Measurements from ENCODE around the gene ARHGAP26.
A peak's percentile ranks its signal among the peaks of the same experiment; 100 is the strongest.

Gene ARHGAP26

GRCh38 chr5:143041461-143041860, 271.3 kb downstream of the ARHGAP26 start:
- H3K4me3 ChIP-seq (ENCODE audit: low read length in 2 of 2), result no peak overlapping the region
- no peaks in the 10 kb centered on the region for H3K9me3 ChIP-seq (ENCODE audit: control insufficient read depth in 2 of 2, low read length in 2 of 2)
- no peak overlapping the region for H3K9ac ChIP-seq (ENCODE audit: low read depth in 1 of 2, low read length in 2 of 2)
- H3K27ac ChIP-seq (ENCODE audit: low read depth in 2 of 2, low read length in 2 of 2), result no peak overlapping the region
- H3K27me3 ChIP-seq (ENCODE audit: control insufficient read depth in 2 of 2, insufficient read depth in 2 of 2, low read length in 2 of 2), result no peaks in the 10 kb centered on the region
- H3K36me3 ChIP-seq (ENCODE audit: control insufficient read depth in 2 of 2, insufficient read depth in 2 of 2, low read length in 2 of 2), result peaks cover 9 to 12% of the 10 kb centered on the region in 2 donors
- H3K4me1 ChIP-seq (ENCODE audit: control insufficient read depth in 2 of 2, insufficient read depth in 2 of 2, low read length in 2 of 2), result no peaks in the 10 kb centered on the region

DNA sequence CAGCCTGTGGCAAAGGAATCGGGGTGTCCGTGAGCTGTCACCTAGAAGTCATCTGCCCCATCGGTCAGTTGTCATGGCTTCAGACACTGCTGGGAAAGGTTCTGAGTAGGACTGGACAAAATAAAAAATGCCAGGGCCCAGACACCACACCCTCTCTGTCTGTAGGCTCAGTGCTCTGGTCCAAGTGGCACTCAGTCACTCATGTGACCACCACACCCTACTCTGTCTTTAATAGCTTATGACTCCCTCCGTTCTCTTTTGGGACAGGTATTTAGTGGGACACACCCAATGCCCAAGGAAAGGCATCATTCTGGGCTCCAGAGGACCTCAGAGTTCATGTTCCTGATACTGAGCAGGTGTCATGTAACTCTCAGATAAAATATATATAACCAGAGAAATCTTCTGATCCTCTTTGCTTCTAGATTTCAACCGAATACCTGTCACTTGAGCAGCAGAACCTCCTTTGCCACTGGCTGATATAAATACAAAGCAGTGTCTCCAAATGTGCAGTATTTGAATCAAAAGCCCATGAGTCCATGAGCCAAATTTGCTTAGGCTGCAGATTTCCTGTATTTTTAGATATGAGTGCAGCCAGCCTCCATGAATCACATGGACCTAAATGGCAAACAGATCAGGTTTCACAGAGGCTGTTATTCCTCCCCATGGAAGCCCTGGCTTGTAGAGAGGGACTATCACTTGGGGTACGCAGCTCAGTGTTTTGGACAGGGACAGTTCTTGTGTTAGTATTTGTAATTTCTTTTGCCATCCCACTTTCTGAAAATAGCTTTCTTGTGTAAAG, 272.0 kb downstream of the ARHGAP26 start:
- Histone ChIP-seq H3K36me3 (ENCODE audit: control insufficient read depth in 2 of 2, insufficient read depth in 2 of 2, low read length in 2 of 2) (peaks cover 9 to 10% of the 10 kb centered on the region in 2 donors), H3K27me3 (ENCODE audit: control insufficient read depth in 2 of 2, insufficient read depth in 2 of 2, low read length in 2 of 2) (no peaks in the 10 kb centered on the region), H3K9me3 (ENCODE audit: control insufficient read depth in 2 of 2, low read length in 2 of 2) (no peaks in the 10 kb centered on the region), H3K27ac (ENCODE audit: low read depth in 2 of 2, low read length in 2 of 2) (no peak overlapping the region), H3K9ac (ENCODE audit: low read depth in 1 of 2, low read length in 2 of 2) (no peak overlapping the region), H3K4me3 (ENCODE audit: low read length in 2 of 2) (no peak overlapping the region), H3K4me1 (ENCODE audit: control insufficient read depth in 2 of 2, insufficient read depth in 2 of 2, low read length in 2 of 2) (no peaks in the 10 kb centered on the region)

- Histone ChIP-seq H3K27ac (ENCODE audit: low read depth in 2 of 2, low read length in 2 of 2) (no peak overlapping the region), H3K4me1 (ENCODE audit: control insufficient read depth in 2 of 2, insufficient read depth in 2 of 2, low read length in 2 of 2) (no peaks in the 10 kb centered on the region), H3K27me3 (ENCODE audit: control insufficient read depth in 2 of 2, insufficient read depth in 2 of 2, low read length in 2 of 2) (no peaks in the 10 kb centered on the region)
Measured at GRCh38 chr5:143044265-143044664, 274.1 kb downstream of the ARHGAP26 start.

DNA sequence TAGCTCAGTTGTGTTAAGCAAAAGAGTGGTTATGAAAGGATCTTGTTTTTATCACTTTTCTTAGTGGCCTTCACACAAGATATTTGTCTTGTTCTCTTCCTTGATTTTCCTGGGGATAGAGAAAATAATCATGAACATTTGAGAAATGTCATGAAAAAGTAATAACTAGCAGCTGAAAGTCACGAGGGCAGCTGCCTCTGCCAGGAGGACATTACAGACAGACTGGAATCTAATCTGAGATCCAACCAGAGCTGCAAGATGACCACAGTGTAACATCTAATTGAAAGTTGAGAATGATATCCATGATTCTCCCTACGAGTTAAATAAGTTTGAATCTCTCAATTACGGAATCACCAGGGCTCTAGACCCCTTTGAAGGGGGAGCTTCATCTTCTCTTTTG, 274.9 kb downstream of the ARHGAP26 start:
- Histone ChIP-seq H3K4me3 (ENCODE audit: low read length in 2 of 2) (no peak overlapping the region), H3K27me3 (ENCODE audit: control insufficient read depth in 2 of 2, insufficient read depth in 2 of 2, low read length in 2 of 2) (no peaks in the 10 kb centered on the region), H3K9ac (ENCODE audit: low read depth in 1 of 2, low read length in 2 of 2) (no peak overlapping the region), H3K4me1 (ENCODE audit: control insufficient read depth in 2 of 2, insufficient read depth in 2 of 2, low read length in 2 of 2) (no peaks in the 10 kb centered on the region), H3K27ac (ENCODE audit: low read depth in 2 of 2, low read length in 2 of 2) (no peak overlapping the region), H3K9me3 (ENCODE audit: control insufficient read depth in 2 of 2, low read length in 2 of 2) (no peaks in the 10 kb centered on the region), H3K36me3 (ENCODE audit: control insufficient read depth in 2 of 2, insufficient read depth in 2 of 2, low read length in 2 of 2) (peaks cover 5 to 9% of the 10 kb centered on the region in 2 donors)

More at GRCh38 chr5:143044265-143044664, 274.1 kb downstream of the ARHGAP26 start:
- no peaks in the 10 kb centered on the region for H3K9me3 ChIP-seq (ENCODE audit: control insufficient read depth in 2 of 2, low read length in 2 of 2)
- H3K4me3 ChIP-seq (ENCODE audit: low read length in 2 of 2), result no peak overlapping the region
- peaks cover 5 to 9% of the 10 kb centered on the region in 2 donors for H3K36me3 ChIP-seq (ENCODE audit: control insufficient read depth in 2 of 2, insufficient read depth in 2 of 2, low read length in 2 of 2)
- no peak overlapping the region for H3K9ac ChIP-seq (ENCODE audit: low read depth in 1 of 2, low read length in 2 of 2)

DNA sequence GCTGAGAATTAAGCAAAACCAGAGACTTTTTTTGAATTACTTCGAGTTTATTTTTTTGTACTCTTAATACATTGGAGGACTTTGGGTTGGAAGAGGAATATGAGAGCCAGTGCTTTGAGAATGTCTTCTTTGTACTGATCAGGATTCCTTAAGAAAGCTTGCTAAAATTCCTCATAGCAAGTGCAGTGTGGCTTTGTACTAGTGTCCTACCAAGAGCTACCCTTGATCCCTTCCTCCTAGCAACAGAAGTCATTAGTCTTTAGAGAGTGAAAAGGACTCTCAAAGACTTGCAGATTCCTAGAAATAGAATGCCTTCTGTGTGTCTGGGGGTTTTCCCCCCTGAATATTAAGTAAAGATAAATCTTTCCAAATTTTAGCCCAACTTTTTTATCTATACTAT, 276.1 kb downstream of the ARHGAP26 start:
- Histone ChIP-seq H3K27ac (ENCODE audit: low read depth in 2 of 2, low read length in 2 of 2) (no peak overlapping the region), H3K4me1 (ENCODE audit: control insufficient read depth in 2 of 2, insufficient read depth in 2 of 2, low read length in 2 of 2) (peaks cover 0 to 2% of the 10 kb centered on the region in 2 donors), H3K9me3 (ENCODE audit: control insufficient read depth in 2 of 2, low read length in 2 of 2) (no peaks in the 10 kb centered on the region), H3K9ac (ENCODE audit: low read depth in 1 of 2, low read length in 2 of 2) (no peak overlapping the region), H3K36me3 (ENCODE audit: control insufficient read depth in 2 of 2, insufficient read depth in 2 of 2, low read length in 2 of 2) (peaks cover 5 to 9% of the 10 kb centered on the region in 2 donors), H3K27me3 (ENCODE audit: control insufficient read depth in 2 of 2, insufficient read depth in 2 of 2, low read length in 2 of 2) (no peaks in the 10 kb centered on the region), H3K4me3 (ENCODE audit: low read length in 2 of 2) (no peak overlapping the region)

GRCh38 chr5:143047091-143047490, 276.9 kb downstream of the ARHGAP26 start:
- H3K9me3 ChIP-seq (ENCODE audit: control insufficient read depth in 2 of 2, low read length in 2 of 2), result no peaks in the 10 kb centered on the region
- no peak overlapping the region for H3K9ac ChIP-seq (ENCODE audit: low read depth in 1 of 2, low read length in 2 of 2)
- peaks cover 0 to 4% of the 10 kb centered on the region in 2 donors for H3K36me3 ChIP-seq (ENCODE audit: control insufficient read depth in 2 of 2, insufficient read depth in 2 of 2, low read length in 2 of 2)
- no peak overlapping the region for H3K4me3 ChIP-seq (ENCODE audit: low read length in 2 of 2)
- H3K27ac ChIP-seq (ENCODE audit: low read depth in 2 of 2, low read length in 2 of 2), result no peak overlapping the region
- H3K4me1 ChIP-seq (ENCODE audit: control insufficient read depth in 2 of 2, insufficient read depth in 2 of 2, low read length in 2 of 2), result peaks cover 0 to 3% of the 10 kb centered on the region in 2 donors
- H3K27me3 ChIP-seq (ENCODE audit: control insufficient read depth in 2 of 2, insufficient read depth in 2 of 2, low read length in 2 of 2), result no peaks in the 10 kb centered on the region

DNA sequence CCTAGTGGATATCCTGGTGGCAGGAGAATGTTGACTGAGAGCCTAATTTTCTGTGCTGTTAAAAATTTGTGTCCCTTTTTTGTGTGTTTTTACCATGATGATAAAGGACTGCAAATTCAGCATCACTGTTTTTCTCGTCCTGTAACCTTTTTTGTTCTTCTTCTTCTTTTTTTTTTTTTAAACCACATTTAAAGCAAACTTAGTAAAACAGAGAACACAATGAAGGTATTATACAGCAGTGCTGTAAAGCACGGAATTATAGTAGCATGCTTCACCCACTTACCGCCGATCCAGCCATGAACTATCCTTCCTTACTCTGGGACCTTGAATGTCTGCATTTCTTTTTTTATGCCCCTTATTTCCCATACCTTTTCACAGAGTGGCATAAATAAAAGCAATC, 280.0 kb downstream of the ARHGAP26 start:
- H3K9ac ChIP-seq (ENCODE audit: low read depth in 1 of 2, low read length in 2 of 2), result no peak overlapping the region
- no peaks in the 10 kb centered on the region for H3K27me3 ChIP-seq (ENCODE audit: control insufficient read depth in 2 of 2, insufficient read depth in 2 of 2, low read length in 2 of 2)
- H3K36me3 ChIP-seq (ENCODE audit: control insufficient read depth in 2 of 2, insufficient read depth in 2 of 2, low read length in 2 of 2), result peaks cover 7 to 8% of the 10 kb centered on the region in 2 donors
- no peaks in the 10 kb centered on the region for H3K9me3 ChIP-seq (ENCODE audit: control insufficient read depth in 2 of 2, low read length in 2 of 2)
- peaks cover 0 to 3% of the 10 kb centered on the region in 2 donors for H3K4me1 ChIP-seq (ENCODE audit: control insufficient read depth in 2 of 2, insufficient read depth in 2 of 2, low read length in 2 of 2)
- no peak overlapping the region for H3K27ac ChIP-seq (ENCODE audit: low read depth in 2 of 2, low read length in 2 of 2)
- no peak overlapping the region for H3K4me3 ChIP-seq (ENCODE audit: low read length in 2 of 2)

DNA sequence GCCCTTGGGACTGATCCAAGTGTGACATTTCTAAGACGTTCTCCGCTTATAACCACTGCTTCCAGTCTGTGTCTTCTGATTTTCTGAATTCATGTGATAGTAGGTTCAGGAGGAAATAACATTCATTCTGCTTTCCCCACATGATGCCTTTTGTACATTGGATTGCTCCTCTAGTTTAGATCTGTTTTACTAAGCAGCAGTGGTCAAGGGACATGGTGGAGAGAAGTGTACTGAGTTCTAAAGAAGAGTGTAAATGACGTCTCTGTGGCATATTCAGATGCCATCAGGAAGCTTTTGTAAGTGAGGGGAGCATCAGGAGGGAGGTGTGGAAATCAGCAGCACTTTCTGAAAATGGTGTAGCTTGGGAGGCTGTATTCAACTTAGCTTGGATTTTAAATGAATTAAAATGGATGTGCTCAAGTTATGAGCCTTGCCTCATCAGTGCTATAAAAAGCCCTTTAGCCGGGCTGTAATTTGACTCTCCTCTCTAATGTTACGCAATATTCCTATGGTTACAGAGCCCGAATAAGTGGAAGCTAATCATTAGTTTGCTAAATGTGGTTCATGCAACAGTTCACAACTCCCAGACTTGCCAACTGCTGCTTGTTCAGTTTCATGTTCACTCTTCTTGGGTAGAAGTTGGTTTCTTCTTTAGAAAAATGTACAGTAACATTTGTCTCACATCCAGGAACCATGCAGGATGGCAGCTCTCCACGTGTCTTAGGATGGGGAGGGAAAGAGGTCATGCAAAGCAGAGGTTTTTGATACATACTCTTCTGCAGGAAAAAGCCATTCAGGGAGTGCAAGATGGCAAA, 281.3 kb downstream of the ARHGAP26 start:
- Histone ChIP-seq H3K27ac (ENCODE audit: low read depth in 2 of 2, low read length in 2 of 2) (peak overlapping the region; percentile 33 to 64), H3K4me3 (ENCODE audit: low read length in 2 of 2) (no peak overlapping the region)

DNA sequence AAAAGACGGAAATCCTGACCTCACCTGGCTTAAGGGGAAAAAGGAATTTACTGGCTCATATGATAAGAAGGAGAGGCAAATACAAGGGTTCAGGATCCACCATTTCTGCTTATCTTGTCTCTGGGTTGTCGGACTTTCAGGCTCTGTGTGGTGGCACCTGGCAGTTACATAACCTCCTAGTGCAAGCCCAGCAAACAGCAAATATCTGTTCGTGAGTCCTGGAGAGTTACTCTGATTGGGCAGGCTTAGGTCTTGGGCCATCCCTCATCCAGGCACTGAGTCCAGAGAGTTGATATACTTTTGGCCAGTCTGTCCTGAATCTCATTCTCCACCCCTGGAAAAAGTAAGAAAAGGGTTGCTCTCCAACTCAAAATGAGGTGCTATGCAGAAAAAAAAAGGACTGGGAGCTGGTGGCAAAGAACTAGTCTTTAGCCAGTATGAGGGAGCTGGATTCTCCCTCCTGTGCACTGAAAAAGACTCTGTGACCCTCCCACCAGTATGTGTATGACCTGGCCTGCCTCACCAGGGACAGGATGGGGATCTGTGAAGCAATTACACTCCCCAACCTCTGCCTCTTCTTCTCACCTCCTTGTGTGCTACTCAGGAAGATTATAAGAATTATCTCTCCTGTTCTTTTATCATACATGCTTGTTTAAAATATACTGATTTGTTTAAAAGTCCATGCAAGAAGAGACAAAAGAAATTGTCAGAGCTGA, 282.9 kb downstream of the ARHGAP26 start:
- H3K9me3 ChIP-seq (ENCODE audit: control insufficient read depth in 2 of 2, low read length in 2 of 2), result no peaks in the 10 kb centered on the region
- H3K36me3 ChIP-seq (ENCODE audit: control insufficient read depth in 2 of 2, insufficient read depth in 2 of 2, low read length in 2 of 2), result peaks cover 8 to 12% of the 10 kb centered on the region in 2 donors
- H3K9ac ChIP-seq (ENCODE audit: low read depth in 1 of 2, low read length in 2 of 2), result no peak overlapping the region
- no peak overlapping the region for H3K27ac ChIP-seq (ENCODE audit: low read depth in 2 of 2, low read length in 2 of 2)
- H3K4me3 ChIP-seq (ENCODE audit: low read length in 2 of 2), result no peak overlapping the region
- peaks cover 0 to 3% of the 10 kb centered on the region in 2 donors for H3K4me1 ChIP-seq (ENCODE audit: control insufficient read depth in 2 of 2, insufficient read depth in 2 of 2, low read length in 2 of 2)
- no peaks in the 10 kb centered on the region for H3K27me3 ChIP-seq (ENCODE audit: control insufficient read depth in 2 of 2, insufficient read depth in 2 of 2, low read length in 2 of 2)

More for the DNA sequence above, 281.3 kb downstream of the ARHGAP26 start:
- Histone ChIP-seq H3K9ac (ENCODE audit: low read depth in 1 of 2, low read length in 2 of 2) (no peak overlapping the region), H3K27me3 (ENCODE audit: control insufficient read depth in 2 of 2, insufficient read depth in 2 of 2, low read length in 2 of 2) (no peaks in the 10 kb centered on the region), H3K9me3 (ENCODE audit: control insufficient read depth in 2 of 2, low read length in 2 of 2) (no peaks in the 10 kb centered on the region), H3K4me1 (ENCODE audit: control insufficient read depth in 2 of 2, insufficient read depth in 2 of 2, low read length in 2 of 2) (peaks cover 0 to 3% of the 10 kb centered on the region in 2 donors), H3K36me3 (ENCODE audit: control insufficient read depth in 2 of 2, insufficient read depth in 2 of 2, low read length in 2 of 2) (peaks cover 5 to 7% of the 10 kb centered on the region in 2 donors)

Measured in mucosa of rectum (tissue), 2 donors.